K562 (cell line): ENCODE measurements around the gene DDR2. TPM values are rescaled to one million over a fixed set of nuclear protein-coding genes. Genes with fewer than 3 reads are reported as not detected.

Experiments
- BCL6 ChIP-seq: fragments of 250-450 bp; sonication (Bioruptor Pico); IDR thresholded peaks from 2 replicates; pipeline ENCODE4 v1.4.0; 2020
- ETV6 ChIP-seq, 3 experiments: fragments of 150-350 bp in 1 of 3; sonication (generic) in 1 of 3; formaldehyde crosslinking in 1 of 3; IDR thresholded peaks; 2 replicates each; pipeline versions ENCODE4 v1.6.1 to v1.8.0; 2014 to 2022; ENCODE audit warnings: borderline replicate concordance in 2 of 3, low read depth in 2 of 3, antibody characterized with exemption in 1 of 3, low read length in 1 of 3, mild to moderate bottlenecking in 1 of 3, missing genetic modification reagents in 1 of 3
- FOSL1 ChIP-seq: fragments of 200-800 bp; sonication (Bioruptor generic); conservative IDR thresholded peaks from 2 replicates; pipeline ENCODE4 v1.6.1; 2016; ENCODE audit warnings: missing genetic modification characterization, missing compliant biosample characterization
- FOXK1 ChIP-seq: sonication (generic); formaldehyde crosslinking; IDR thresholded peaks from 2 replicates; pipeline ENCODE4 v1.8.0; 2022; ENCODE audit warnings: missing genetic modification reagents, mild to moderate bottlenecking, borderline replicate concordance
- MGA ChIP-seq: fragments of 450-650 bp; IDR thresholded peaks from 2 replicates; pipeline ENCODE4 v1.6.1; 2016; ENCODE audit warnings: mild to moderate bottlenecking, moderate library complexity
- SMAD4 ChIP-seq: fragments of 250-450 bp; sonication (Bioruptor Pico); conservative IDR thresholded peaks from 2 replicates; pipeline ENCODE4 v1.8.0; 2021; ENCODE audit warnings: inconsistent platforms, mild to moderate bottlenecking, moderate library complexity
- SMC3 ChIP-seq: conservative IDR thresholded peaks from 2 replicates; pipeline ENCODE4 v1.6.1; 2011; ENCODE audit warnings: low read depth, low read length, improper control_type of control experiment; ENCODE audit not compliant: insufficient read depth
- ZNF511 ChIP-seq: sonication (generic); formaldehyde crosslinking; IDR thresholded peaks from 2 replicates; pipeline ENCODE4 v1.8.0; 2022; ENCODE audit warnings: mild to moderate bottlenecking, missing genetic modification reagents
- ZNF584 ChIP-seq: fragments of 200-800 bp; sonication (Bioruptor generic); IDR thresholded peaks from 2 replicates; pipeline ENCODE4 v1.6.1; 2016; ENCODE audit warnings: low read depth, mild to moderate bottlenecking, missing genetic modification characterization, missing compliant biosample characterization
- polyA plus RNA-seq, 8 experiments: library from polyadenylated mRNA; depleted of rRNA in 4 of 8; stranded (reverse) in 5 of 8; unstranded in 3 of 8; fragments of >200 nt; fragmentation: Nextera tagmentation in 2 of 8; fragmentation: Illumina TruSeq in 1 of 8; extraction: Ambion mirVana in 2 of 8; extraction: Trizol in 1 of 8; gene quantifications; 2 replicates each; pipeline versions ENCODE4 v1.2.1 to v1.2.3, GENCODE V29; 2011 to 2014; ENCODE audit warnings: inconsistent platforms in 1 of 8, missing spikeins in 1 of 8
- total RNA-seq, 7 experiments: library from RNA; depleted of rRNA in 6 of 7; stranded (reverse); fragments of >200 nt in 6 of 7; fragmentation: Illumina TruSeq in 2 of 7; extraction: Trizol in 2 of 7; gene quantifications; 2 replicates each; pipeline versions ENCODE4 v1.2.1 to v1.2.3, GENCODE V29; 2011 to 2021; ENCODE audit warnings: low replicate concordance in 1 of 7
- TF ChIP-seq, protein P1 (sequence below): sonication (generic); formaldehyde crosslinking; IDR thresholded peaks from 2 replicates; pipeline ENCODE4 v1.8.0; 2022; ENCODE audit warnings: mild to moderate bottlenecking, missing genetic modification reagents, borderline replicate concordance
- TF ChIP-seq, protein P2 (sequence below): sonication (generic); formaldehyde crosslinking; IDR thresholded peaks from 2 replicates; pipeline ENCODE4 v1.9.0; 2022; ENCODE audit warnings: mild to moderate bottlenecking, missing genetic modification reagents

Gene DDR2
- total and polyA plus RNA-seq, 9 of the 15 experiments (the other 6 are each of a cell fraction or from before 2014, with no cell fraction given), result 0.36 to 2.0 (median 1.1) TPM

- TF ChIP-seq MGA (peak; percentile 85), ZNF584 (CRISPR knock-in tag) (0 out of 2 replicates have a peak, but pooled peaks have one; percentile 39), ZNF511 (0 out of 2 replicates have a peak, but pooled peaks have one; percentile 33), BCL6 (no peak), ETV6 (IDR thresholded peaks at IDR 0.05; ENCODE audit: borderline replicate concordance in 1 of 2, low read depth in 2 of 2, low read length in 1 of 2) (no peak), ETV6 (CRISPR knock-in tag; IDR thresholded peaks at IDR 0.05; ENCODE audit: borderline replicate concordance) (peak; percentile 27; the same call in 1 of the 2 replicates), SMC3 (no peak), SMAD4 (CRISPR knock-in tag) (peak; percentile 58), FOSL1 (tag) (peak; percentile 71), FOXK1 (CRISPR knock-in tag) (0 out of 2 replicates have a peak, but pooled peaks have one; percentile 59)
- TF ChIP-seq, protein P1, sequence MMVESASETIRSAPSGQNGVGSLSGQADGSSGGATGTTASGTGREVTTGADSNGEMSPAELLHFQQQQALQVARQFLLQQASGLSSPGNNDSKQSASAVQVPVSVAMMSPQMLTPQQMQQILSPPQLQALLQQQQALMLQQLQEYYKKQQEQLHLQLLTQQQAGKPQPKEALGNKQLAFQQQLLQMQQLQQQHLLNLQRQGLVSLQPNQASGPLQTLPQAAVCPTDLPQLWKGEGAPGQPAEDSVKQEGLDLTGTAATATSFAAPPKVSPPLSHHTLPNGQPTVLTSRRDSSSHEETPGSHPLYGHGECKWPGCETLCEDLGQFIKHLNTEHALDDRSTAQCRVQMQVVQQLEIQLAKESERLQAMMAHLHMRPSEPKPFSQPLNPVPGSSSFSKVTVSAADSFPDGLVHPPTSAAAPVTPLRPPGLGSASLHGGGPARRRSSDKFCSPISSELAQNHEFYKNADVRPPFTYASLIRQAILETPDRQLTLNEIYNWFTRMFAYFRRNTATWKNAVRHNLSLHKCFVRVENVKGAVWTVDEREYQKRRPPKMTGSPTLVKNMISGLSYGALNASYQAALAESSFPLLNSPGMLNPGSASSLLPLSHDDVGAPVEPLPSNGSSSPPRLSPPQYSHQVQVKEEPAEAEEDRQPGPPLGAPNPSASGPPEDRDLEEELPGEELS, result 0 out of 2 replicates have a peak, but pooled peaks have one; percentile 33
- TF ChIP-seq, protein P2, sequence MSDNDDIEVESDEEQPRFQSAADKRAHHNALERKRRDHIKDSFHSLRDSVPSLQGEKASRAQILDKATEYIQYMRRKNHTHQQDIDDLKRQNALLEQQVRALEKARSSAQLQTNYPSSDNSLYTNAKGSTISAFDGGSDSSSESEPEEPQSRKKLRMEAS (CRISPR knock-in tag), result peak; percentile 83
These were observed 58.6 kb downstream of the DDR2 start (continued) for GRCh38 chr1:162690672-162691434.
